B cell (primary cell): ENCODE results near the gene TPK1. TPM values are rescaled to one million over a fixed set of nuclear protein-coding genes. Genes with fewer than 3 reads are reported as not detected.

Experiments used
- ATAC-seq: fragments of 200-7000 bp; cut with Tn5 transposase; one replicate; pipeline ENCODE4 v1.10.0; 2021; ENCODE audit warnings: low read depth, mild to moderate bottlenecking, moderate number of reproducible peaks, moderate library complexity
- CTCF ChIA-PET: fragments of 350-600 bp; sonication (Branson Sonifier 250); formaldehyde crosslinking; loops from one replicate; lab custom pipeline; 2021; ENCODE audit warnings: antibody characterized with exemption, inconsistent platforms; lab: Charles Lee
- POLR2A ChIA-PET: fragments of 350-600 bp; sonication (Branson Sonifier 250); formaldehyde crosslinking; loops from one replicate; lab custom pipeline; 2021; ENCODE audit warnings: antibody characterized with exemption; lab: Charles Lee
- DNase-seq: peaks from one replicate; pipeline ENCODE4 v3.0.0; 2013
- H2AFZ ChIP-seq: 2 replicates; pipeline ENCODE4 v1.6.1; 2012; ENCODE audit warnings: mild to moderate bottlenecking, low read depth, low read length; ENCODE audit not compliant: insufficient read depth, poor library complexity, severe bottlenecking
- H3K27ac ChIP-seq, 2 donors: 1 replicate in 1 of 2; 2 replicates in 1 of 2; pipeline ENCODE4 v1.5.1; 2012 to 2013; ENCODE audit warnings: low read length in 2 of 2, mild to moderate bottlenecking in 2 of 2, moderate library complexity in 1 of 2
- H3K27me3 ChIP-seq, 4 experiments: fragments of 200-600 bp in 1 of 4; sonication (generic) in 1 of 4; replicated peaks in 1 of 4; 1 replicate in 2 of 4; 2 replicates in 2 of 4; pipeline versions ENCODE4 v1.6.1 to v1.7.0; 2013 to 2016; ENCODE audit warnings: low read length in 3 of 4, mild to moderate bottlenecking in 2 of 4, mixed read lengths in 1 of 4, moderate library complexity in 1 of 4; ENCODE audit not compliant: insufficient read depth in 4 of 4, control insufficient read depth in 3 of 4; ENCODE audit errors: control extremely low read depth in 1 of 4
- H3K36me3 ChIP-seq, 2 experiments: replicated peaks in 1 of 2; 1 replicate in 1 of 2; 2 replicates in 1 of 2; pipeline versions ENCODE4 v1.6.1 to v1.7.1; 2013; ENCODE audit warnings: low read length in 1 of 2; ENCODE audit not compliant: insufficient read depth in 2 of 2, control insufficient read depth in 1 of 2; ENCODE audit errors: control extremely low read depth in 1 of 2, extremely low read depth in 1 of 2
- H3K4me1 ChIP-seq, 2 donors: fragments of 200-600 bp in 1 of 2; sonication (generic) in 1 of 2; 1 replicate in 1 of 2; 2 replicates in 1 of 2; pipeline versions ENCODE4 v1.5.1 to v1.6.1; 2013 to 2017; ENCODE audit warnings: low read length in 2 of 2; ENCODE audit not compliant: control insufficient read depth in 2 of 2, insufficient read depth in 2 of 2
- H3K4me2 ChIP-seq: replicated peaks from 2 replicates; pipeline ENCODE3; 2012; ENCODE audit warnings: mild to moderate bottlenecking, low read depth, low read length; ENCODE audit not compliant: poor library complexity, severe bottlenecking
- H3K4me3 ChIP-seq, 5 experiments: fragments of 200-600 bp in 1 of 5; sonication (generic) in 1 of 5; 1 replicate in 3 of 5; 2 replicates in 2 of 5; pipeline versions ENCODE4 v1.5.1 to v1.7.0; 2011 to 2016; ENCODE audit warnings: low read length in 4 of 5, mild to moderate bottlenecking in 4 of 5, low read depth in 2 of 5, control low read depth in 1 of 5, moderate library complexity in 1 of 5; ENCODE audit not compliant: insufficient read depth in 1 of 5; ENCODE audit errors: control extremely low read depth in 1 of 5, extremely low read depth in 1 of 5
- H3K79me2 ChIP-seq: fragments of 200-600 bp; sonication (generic); one replicate; pipeline ENCODE4 v1.6.0; 2016; ENCODE audit warnings: low read length; ENCODE audit not compliant: control insufficient read depth, insufficient read depth
- H3K9ac ChIP-seq: fragments of 200-600 bp; sonication (generic); 2 replicates; pipeline ENCODE4 v1.6.1; 2017; ENCODE audit warnings: mild to moderate bottlenecking, low read length, moderate library complexity
- H3K9me3 ChIP-seq, 3 donors: one replicate each; pipeline versions ENCODE4 v1.6.1 to v1.7.1; 2013; ENCODE audit warnings: low read length in 2 of 3; ENCODE audit not compliant: control insufficient read depth in 2 of 3, insufficient read depth in 1 of 3; ENCODE audit errors: control extremely low read depth in 1 of 3
- H4K20me1 ChIP-seq: 2 replicates; pipeline ENCODE4 v1.6.0; 2012; ENCODE audit warnings: mild to moderate bottlenecking, low read length; ENCODE audit not compliant: insufficient read depth, control insufficient read depth, poor library complexity, severe bottlenecking
- H3K27ac Mint-ChIP-seq: one replicate; pipeline ENCODE4 v1.8.0; 2021; ENCODE audit warnings: mixed read lengths
- H3K27me3 Mint-ChIP-seq: one replicate; pipeline ENCODE4 v1.8.0; 2021; ENCODE audit warnings: mixed read lengths
- H3K4me1 Mint-ChIP-seq: one replicate; pipeline ENCODE4 v1.8.0; 2021; ENCODE audit warnings: mixed read lengths
- H3K4me3 Mint-ChIP-seq: one replicate; pipeline ENCODE4 v1.8.0; 2021; ENCODE audit warnings: mixed read lengths
- H3K9me3 Mint-ChIP-seq: one replicate; pipeline ENCODE4 v1.8.0; 2022; ENCODE audit warnings: mixed read lengths; ENCODE audit not compliant: insufficient read depth
- EZH2 ChIP-seq: IDR thresholded peaks from 2 replicates; pipeline ENCODE4 v1.6.1; 2012; ENCODE audit warnings: borderline replicate concordance, low read depth, mild to moderate bottlenecking, moderate library complexity, low read length; ENCODE audit not compliant: insufficient read depth, poor library complexity, severe bottlenecking
- WGBS: methylation state at CpG from one replicate; pipeline ENCODE4 v1.1.5; 2013; ENCODE audit warnings: missing lambda C conversion rate; ENCODE audit not compliant: insufficient coverage; 5-methylcytosine and 5-hydroxymethylcytosine counted together
- intact Hi-C: fragments of 100-400 bp; cut with micrococcal nuclease; formaldehyde crosslinking; loops from one replicate; pipeline ENCODE4 v1.10.0; 2022
- polyA plus RNA-seq: library from polyadenylated mRNA; depleted of rRNA; stranded (reverse); fragments of >200 nt; gene quantifications from 2 replicates; pipeline ENCODE4 v1.2.3, GENCODE V29; 2012
- total RNA-seq, 2 donors: library from RNA; stranded (reverse); fragments of 120-200 nt in 1 of 2; gene quantifications; 1 replicate in 1 of 2; 2 replicates in 1 of 2; pipeline versions ENCODE4 v1.2.3 to v1.2.4, GENCODE V29; 2013 to 2022
- TF ChIP-seq, protein P1 (sequence below): fragments of 200-600 bp; IDR thresholded peaks from one replicate; pipeline ENCODE4 v1.8.0; 2022; ENCODE audit warnings: antibody characterized with exemption, mild to moderate bottlenecking

TPK1 gene
- total and polyA plus RNA-seq, 2 donors (not counting 1 experiment from before 2014, with no cell fraction given): 13.7 to 26.4 TPM

GRCh38 chr7:144452064-144452463 is 383.8 kb downstream of the TPK1 start:
- no peak overlapping the region for H3K27ac Mint-ChIP-seq
- DNase-seq (no peak), ATAC-seq (no peak)
- POLR2A ChIA-PET: no interaction called here
- CTCF ChIA-PET: no interaction called here
- no peaks in the 10 kb centered on the region for H3K79me2 ChIP-seq
- peaks cover 0 to 6% (median 0%) of the 10 kb centered on the region in 3 donors for H3K9me3 ChIP-seq
- TF ChIP-seq, protein P1, sequence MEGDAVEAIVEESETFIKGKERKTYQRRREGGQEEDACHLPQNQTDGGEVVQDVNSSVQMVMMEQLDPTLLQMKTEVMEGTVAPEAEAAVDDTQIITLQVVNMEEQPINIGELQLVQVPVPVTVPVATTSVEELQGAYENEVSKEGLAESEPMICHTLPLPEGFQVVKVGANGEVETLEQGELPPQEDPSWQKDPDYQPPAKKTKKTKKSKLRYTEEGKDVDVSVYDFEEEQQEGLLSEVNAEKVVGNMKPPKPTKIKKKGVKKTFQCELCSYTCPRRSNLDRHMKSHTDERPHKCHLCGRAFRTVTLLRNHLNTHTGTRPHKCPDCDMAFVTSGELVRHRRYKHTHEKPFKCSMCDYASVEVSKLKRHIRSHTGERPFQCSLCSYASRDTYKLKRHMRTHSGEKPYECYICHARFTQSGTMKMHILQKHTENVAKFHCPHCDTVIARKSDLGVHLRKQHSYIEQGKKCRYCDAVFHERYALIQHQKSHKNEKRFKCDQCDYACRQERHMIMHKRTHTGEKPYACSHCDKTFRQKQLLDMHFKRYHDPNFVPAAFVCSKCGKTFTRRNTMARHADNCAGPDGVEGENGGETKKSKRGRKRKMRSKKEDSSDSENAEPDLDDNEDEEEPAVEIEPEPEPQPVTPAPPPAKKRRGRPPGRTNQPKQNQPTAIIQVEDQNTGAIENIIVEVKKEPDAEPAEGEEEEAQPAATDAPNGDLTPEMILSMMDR: no peak
- TF ChIP-seq EZH2: no peak
- intact Hi-C loops: no loop called here
- no peaks in the 10 kb centered on the region for H4K20me1 ChIP-seq
- H3K4me1 Mint-ChIP-seq: peaks cover 3% of the 10 kb centered on the region
- H3K4me1 ChIP-seq: no peaks in the 10 kb centered on the region
- H3K4me3 ChIP-seq: no peak overlapping the region
- no peak overlapping the region for H3K4me2 ChIP-seq
- no peak overlapping the region for H3K9ac ChIP-seq
- no peaks in the 10 kb centered on the region for H3K27me3 Mint-ChIP-seq
- no peaks in the 10 kb centered on the region for H3K9me3 Mint-ChIP-seq
- H3K27me3 ChIP-seq: no peaks in the 10 kb centered on the region
- H3K27ac ChIP-seq: no peak overlapping the region
- H3K4me3 Mint-ChIP-seq: no peak overlapping the region
- no peak overlapping the region for H2AFZ ChIP-seq
- H3K36me3 ChIP-seq: no peaks in the 10 kb centered on the region
- 53% methylated on average over 2 of the region's 5 CpGs for WGBS

DNA sequence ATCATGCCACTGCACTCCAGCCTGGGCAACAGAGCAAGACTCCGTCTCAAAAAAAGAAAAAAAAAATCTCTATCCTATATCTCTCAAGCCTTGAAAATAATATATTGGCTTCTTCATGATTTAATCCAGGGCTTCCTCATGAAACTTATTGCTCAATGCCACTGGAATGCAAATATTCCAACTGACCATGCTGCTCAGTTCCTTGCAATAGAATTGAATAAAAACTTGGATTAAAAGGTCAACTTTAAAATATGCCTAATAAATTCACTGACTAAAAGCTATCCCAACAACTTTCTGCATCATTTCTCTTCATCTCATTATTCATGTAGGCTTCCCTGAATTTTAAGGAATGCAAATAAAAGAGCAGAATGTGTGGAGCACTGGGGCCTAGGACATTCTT is 390.3 kb downstream of the TPK1 start:
- Mint-ChIP-seq H3K9me3 (no peaks in the 10 kb centered on the region), H3K4me1 (no peaks in the 10 kb centered on the region), H3K27me3 (no peaks in the 10 kb centered on the region), H3K4me3 (no peak overlapping the region), H3K27ac (no peak overlapping the region)
- no peak for TF ChIP-seq EZH2
- TF ChIP-seq, protein P1: no peak
- Histone ChIP-seq H3K4me2 (no peak overlapping the region), H3K36me3 (no peaks in the 10 kb centered on the region), H3K27me3 (no peaks in the 10 kb centered on the region), H3K4me1 (no peaks in the 10 kb centered on the region), H3K4me3 (no peak overlapping the region), H2AFZ (no peak overlapping the region), H4K20me1 (no peaks in the 10 kb centered on the region), H3K9me3 (no peaks in the 10 kb centered on the region), H3K9ac (no peak overlapping the region), H3K27ac (no peak overlapping the region), H3K79me2 (no peaks in the 10 kb centered on the region)
- intact Hi-C loops: no loop called here
- ChIA-PET CTCF (no interaction called here), POLR2A (no interaction called here)
- DNase-seq (no peak), ATAC-seq (no peak)
- no CpG with 5 or more reads among the region's 1 CpG for WGBS
